GM18909 (cell line): ENCODE data around the gene TMEM271.

ENCODE experiments used
- ATAC-seq: cut with Tn5 transposase; IDR thresholded peaks from one replicate; pipeline ENCODE4 v1.9.1; 2021; ENCODE audit warnings: mild to moderate bottlenecking; ENCODE audit not compliant: unreplicated experiment, poor library complexity

TMEM271 gene

GRCh38 chr4:536351-536972, 39.6 kb downstream of the TMEM271 start:
- no peak for ATAC-seq

- no peak for ATAC-seq
Measured at GRCh38 chr4:535924-536281, 40.2 kb downstream of the TMEM271 start.

- no peak for ATAC-seq
Measured at GRCh38 chr4:535181-535923, 40.7 kb downstream of the TMEM271 start.

GRCh38 chr4:534576-535151, 41.4 kb downstream of the TMEM271 start:
- ATAC-seq: no peak

- ATAC-seq: no peak
Measured at GRCh38 chr4:534101-534575, 42.0 kb downstream of the TMEM271 start.

- ATAC-seq: no peak
Measured at GRCh38 chr4:533318-534100, 42.6 kb downstream of the TMEM271 start.

- no peak for ATAC-seq
Measured at GRCh38 chr4:532588-533317, 43.3 kb downstream of the TMEM271 start.

GRCh38 chr4:531721-532565, 44.2 kb downstream of the TMEM271 start:
- no peak for ATAC-seq

- ATAC-seq: no peak
Measured at GRCh38 chr4:531076-531475, 45.0 kb downstream of the TMEM271 start.

- ATAC-seq: no peak
Measured at GRCh38 chr4:530017-530781, 45.9 kb downstream of the TMEM271 start.

GRCh38 chr4:529563-529962, 46.5 kb downstream of the TMEM271 start:
- ATAC-seq: no peak

GRCh38 chr4:528835-529234, 47.3 kb downstream of the TMEM271 start:
- ATAC-seq: no peak

- ATAC-seq: no peak
Measured at GRCh38 chr4:528296-528695, 47.8 kb downstream of the TMEM271 start.

- no peak for ATAC-seq
Measured at GRCh38 chr4:526971-527460, 49.1 kb downstream of the TMEM271 start.

- no peak for ATAC-seq
Measured at GRCh38 chr4:526189-526909, 49.7 kb downstream of the TMEM271 start.

- no peak for ATAC-seq
Measured at GRCh38 chr4:525660-526059, 50.4 kb downstream of the TMEM271 start.

- ATAC-seq: no peak
Measured at GRCh38 chr4:524196-524595, 51.9 kb downstream of the TMEM271 start.
